GM18508 (cell line): ENCODE data around the gene THYN1.
"Not testable (repeated sequence)": the region's sequence is repeated elsewhere in the genome, so short reads cannot be mapped to it uniquely, and the experiment has no call there.

Source experiments
- ATAC-seq: cut with Tn5 transposase; IDR thresholded peaks from one replicate; pipeline ENCODE4 v1.9.1; 2021; ENCODE audit warnings: moderate number of reproducible peaks; ENCODE audit not compliant: insufficient read depth, unreplicated experiment

The THYN1 gene

DNA sequence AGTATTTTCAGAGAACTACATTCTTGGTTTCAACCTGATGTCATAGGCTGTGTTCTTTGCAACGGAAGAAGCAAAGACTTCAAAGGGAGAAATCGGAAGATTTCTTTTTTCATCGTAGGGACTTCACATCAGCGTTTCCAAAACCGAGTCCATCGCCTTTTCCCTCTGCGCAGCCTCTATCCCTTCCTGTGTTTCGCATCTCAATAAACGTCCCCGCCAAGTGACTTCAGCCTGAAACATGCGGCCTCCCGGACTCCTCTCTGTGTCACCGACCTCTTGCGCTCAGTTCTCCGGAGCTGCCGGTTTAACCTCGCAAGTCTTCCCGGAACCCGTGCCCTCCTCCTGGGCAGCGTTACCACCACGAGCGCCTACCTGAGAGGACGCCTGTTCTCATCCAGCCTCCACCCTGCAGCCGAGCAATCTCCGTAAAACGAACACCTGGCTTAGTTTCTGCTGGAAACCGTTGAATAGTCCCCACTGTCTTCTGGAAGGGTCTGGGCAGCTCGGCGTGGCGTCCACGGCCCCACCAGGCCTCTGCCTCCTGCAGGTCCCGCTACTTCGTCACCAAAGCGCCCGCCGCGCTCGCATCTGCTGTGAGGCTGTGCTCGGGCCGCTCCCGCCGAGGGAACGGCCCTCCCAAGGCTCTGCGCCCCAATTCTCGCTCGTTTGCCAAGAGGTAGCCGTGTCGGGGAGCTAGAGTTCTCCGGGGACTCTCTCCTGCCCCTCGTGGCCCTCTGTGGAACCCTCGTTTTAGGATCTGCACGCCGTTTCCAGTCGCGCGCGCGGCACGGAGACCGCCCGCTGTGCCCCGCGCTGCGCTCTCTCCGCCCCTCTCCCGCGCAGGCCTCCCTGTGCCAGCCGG is 22.6 kb upstream of the THYN1 start, which contains the start of gene GLB1L3:
Gene GLB1L3, plus strand, starts transcription at position 846 of the 862 bp plus-strand sequence. CDS start 362 bp downstream, outside the sequence.
- no peak for ATAC-seq

DNA sequence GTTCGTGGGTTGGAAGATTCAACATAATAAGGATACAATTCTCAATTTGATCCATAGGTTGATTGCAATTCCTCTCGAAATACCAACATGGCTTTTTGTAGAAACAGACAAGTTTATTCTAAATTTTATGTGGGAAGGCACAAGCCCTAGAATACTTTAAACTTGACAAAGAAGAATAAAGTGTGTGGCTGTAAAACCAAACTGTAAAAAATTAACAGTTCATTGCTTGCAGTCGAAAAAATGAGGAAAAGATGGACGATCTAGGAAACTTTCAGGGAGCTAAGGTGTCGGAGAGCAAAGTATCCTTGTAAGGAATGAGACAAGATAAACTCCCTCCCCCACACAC is 22.0 kb upstream of the THYN1 start:
- ATAC-seq: no peak

DNA sequence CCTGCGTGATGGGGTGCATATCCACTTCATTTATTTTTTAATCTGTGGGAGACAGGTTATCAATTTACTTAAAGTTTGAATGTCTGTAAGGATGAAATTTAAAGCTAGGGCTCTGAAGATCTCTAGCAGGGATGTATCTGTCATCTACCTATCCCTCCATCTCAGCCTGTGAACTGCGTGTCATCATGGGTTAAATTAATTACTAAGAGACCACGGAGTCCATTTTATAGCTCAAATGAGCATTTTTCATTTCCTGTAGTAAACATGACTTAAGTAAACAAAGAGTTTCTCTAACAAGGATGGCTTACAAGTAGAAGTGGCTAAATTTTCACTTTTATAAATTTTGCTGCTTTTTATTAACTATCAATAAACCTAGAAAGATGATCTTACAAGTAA is 20.2 kb upstream of the THYN1 start:
- no peak for ATAC-seq

DNA sequence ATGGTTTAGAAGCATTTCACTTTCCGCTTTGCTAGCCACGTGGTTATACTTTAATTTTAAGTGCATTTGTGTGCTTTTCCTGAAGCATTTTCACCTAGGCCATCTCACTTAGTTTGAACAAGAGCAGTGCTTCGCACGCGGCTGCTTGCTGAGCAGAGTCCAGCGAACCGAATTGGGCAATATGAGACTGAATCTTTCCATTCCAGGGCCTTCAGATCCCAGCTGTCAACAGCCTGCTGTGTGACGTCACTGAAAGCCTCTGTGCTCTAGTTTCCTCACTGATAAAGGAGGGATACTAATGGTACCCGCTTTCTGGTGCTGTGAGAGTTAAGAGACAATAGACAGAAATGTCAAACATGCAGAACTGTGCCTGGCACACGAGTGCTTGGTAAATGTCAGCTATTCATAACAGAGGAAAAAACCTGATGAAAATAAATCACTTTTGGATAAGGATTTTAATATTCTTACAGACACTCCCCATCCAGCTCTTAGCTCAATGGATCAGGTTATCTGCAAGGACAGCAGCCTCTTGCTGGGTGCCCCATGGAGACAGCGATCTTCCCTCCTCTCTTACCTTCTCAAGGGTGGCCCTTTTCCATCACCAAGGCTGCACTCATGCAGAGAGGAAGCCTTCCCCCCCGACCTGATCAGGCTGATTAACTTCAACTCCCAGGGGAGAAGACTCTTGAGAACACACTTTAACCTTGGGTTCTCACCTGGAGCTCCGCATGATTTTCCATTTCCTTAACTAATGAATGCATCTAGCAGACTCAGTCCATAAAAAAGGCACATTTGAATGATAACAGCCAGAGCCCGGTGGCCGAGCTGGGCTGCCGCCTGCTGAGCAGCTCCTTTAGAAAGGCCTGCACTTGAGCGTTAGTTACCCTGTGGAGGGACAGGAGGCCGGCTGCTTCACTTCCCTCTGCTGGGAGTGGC is 19.5 kb upstream of the THYN1 start:
- ATAC-seq: no peak

DNA sequence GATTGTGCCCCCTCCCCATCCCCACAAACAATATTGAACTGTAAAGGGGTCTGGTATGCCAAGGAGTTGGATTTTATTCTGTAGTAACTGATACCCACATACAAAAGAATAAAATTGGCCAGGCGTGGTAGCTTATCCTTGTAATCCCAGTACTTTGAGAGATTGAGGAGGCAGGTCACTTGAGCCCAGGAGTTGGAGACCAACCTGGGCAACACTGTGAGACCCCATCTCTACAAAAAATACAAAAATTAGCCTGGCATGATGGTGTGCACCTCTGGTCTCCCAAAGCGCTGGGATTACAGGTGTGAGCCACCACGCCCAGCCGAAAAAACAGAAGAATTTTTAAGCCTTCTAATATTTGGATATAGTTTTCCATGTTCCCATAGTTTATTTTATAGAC is 18.8 kb upstream of the THYN1 start:
- ATAC-seq: no peak

DNA sequence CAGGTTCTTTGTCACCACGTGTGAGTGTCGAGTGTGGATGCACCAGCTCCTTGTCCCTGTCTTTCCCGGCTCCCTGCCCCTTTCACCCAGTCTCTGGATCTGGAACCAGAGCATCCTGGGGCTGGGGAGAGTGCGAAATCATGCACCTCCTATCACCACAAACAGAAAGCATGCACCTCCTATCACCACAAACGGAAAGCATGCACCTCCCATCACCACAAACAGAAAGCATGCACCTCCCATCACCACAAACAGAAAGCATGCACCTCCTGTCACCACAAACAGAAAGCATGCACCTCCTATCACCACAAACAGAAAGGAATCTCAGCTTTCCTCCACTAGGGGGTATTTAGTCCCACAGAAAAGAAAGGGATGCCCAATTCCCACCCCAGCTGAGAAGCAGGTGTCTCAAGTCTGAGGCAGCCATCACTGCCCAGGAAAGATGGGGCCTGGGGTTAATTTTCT is 17.1 kb upstream of the THYN1 start:
- no peak for ATAC-seq

DNA sequence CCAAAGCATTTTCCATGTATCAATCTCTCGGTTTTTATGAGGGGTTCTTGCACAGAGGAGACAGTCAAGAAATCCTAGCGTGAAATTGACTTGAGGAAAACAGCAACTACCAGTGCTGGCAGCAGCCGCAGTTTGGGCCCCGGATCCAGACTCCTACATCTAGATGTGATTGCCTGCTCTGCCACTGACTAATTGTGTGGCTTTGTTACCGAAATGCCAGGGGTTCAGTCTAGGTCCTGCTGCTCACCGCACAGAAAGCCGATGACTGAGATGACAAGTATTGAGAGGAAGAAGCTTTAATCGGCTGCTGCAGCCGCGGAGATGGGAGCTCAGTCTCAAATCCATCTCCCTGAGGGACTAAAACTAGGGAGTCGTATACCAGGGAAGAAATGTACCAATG is 14.8 kb upstream of the THYN1 start:
- ATAC-seq: no peak

DNA sequence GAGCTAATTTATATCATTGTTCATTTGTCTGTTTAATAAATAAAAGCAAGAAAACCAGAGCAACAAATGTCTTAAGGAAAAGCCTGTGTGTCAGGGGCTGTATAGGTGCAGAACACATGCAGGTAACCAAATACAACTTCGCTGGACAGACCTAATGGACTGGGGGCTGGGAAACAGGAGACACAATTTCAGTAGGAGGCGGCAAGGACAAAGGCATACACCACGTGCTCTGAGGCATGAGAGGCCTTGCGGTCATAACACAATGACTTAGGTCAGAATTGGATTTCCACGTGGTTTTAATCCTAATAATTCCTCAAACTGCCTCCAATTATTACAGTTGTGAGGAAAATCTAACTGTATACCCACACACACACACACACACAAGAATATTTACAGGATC is 14.3 kb upstream of the THYN1 start:
- no peak for ATAC-seq

DNA sequence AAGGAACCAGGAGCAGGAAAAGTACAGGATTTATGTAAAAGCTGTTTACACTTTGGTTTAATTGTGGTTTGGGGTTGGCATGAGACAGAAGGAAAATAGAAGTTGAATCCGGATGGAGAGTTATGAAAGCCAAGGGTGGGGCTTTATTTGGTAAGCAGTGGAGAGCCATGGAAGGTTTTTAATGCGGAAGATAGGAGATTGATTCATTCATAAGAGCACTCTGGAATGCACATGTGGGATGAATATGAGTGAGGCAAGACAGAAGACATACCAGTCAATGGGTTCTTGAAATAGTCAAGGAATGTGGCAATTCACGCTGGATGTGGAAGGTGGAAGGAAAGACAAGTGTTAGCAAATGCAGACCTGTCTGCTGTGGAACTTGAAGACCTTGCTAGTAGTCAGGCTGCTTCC is 13.7 kb upstream of the THYN1 start:
- no peak for ATAC-seq

DNA sequence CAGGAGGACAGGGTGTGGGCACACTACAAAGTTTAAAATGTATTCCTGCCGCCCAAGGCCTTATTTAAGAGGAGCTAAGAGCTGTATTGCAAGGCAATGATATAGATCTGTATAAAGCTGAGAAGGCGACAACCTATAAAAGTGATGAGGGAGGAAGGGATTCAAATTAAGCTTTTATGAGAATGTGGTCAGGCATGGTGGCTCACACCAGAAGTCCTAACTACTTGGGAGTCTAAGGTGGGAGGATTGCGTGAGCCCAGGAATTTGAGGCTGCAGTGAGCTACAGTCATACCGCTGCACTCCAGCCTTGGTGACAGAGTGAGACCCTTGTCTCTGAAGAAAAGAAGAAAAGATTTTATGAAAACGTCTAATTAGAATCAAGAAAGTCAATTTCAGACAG is 13.3 kb upstream of the THYN1 start:
- ATAC-seq: no peak

DNA sequence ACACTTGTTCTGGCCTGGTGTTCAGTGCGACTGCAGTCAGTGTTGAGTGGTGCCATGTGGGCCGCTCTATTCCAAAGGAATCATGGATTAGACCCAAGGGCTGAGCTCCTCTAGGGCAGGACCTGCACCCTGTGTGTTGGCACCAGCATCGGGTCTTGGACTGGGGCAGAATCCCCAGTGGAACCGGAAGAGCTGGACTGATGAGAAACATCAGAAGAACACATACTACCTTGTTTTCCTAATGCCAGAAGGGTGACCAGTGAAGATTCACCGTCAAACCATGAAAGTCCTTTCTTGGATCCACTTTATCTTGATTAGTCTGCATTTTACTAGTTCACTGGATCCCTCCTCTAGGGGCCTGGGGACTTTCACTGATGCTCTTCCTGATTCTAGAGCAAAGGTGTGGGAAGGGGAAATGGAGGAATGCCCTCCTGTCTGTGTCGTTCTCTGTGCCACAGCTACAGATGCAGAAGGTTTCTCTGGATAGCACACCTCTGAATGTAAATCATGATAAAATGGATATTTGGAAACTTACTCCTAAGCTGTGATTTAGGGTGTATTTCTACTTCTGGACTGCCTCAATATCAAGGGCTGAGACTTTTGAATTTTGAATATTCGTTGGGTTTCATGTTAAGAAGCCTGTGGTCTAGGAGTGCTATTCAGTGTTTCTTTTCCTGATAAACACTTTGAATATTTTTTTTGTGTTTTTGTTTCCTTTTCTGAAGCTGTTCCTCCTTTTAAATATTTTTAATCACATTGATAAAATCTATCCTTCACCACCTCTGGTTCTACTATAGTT is 12.0 kb upstream of the THYN1 start:
- no peak for ATAC-seq

DNA sequence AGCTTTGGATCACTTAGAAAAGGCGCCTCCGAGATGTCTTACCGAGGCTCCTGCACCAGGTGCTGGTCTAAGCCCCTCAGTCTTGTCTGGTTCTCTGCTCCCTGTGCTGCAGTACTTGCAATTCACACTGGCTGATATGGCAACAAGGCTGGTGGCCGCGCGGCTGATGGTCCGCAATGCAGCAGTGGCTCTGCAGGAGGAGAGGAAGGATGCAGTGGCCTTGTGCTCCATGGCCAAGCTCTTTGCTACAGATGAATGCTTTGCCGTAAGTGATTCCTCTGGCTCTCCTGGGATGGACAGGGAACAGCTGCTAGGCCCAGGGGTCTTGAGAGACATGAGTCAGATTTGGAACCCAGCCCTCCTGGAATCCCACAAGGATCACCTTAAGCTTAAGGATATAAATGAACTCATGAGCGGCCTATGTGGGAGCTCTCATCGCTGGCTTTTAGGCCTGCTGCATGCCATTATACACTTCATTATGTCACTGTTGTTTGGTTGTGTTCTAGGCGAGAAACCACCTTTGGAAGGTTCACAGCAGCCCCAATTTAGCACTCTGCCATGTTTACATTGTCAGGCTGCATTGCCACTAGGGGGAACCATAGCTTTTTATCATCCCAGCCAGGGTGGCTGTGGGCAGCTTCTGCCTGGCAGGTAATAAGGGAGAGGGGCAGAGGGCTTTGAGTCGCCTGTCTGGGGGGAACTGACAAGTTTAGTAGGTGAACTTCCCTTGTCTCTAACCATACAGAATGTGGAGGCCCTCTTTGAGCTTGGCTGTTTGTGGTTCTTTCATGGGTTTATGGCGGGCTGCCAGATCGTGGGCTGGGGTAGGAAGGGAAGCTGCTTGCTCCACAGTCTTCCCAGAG is 8.7 kb upstream of the THYN1 start:
- no peak for ATAC-seq

DNA sequence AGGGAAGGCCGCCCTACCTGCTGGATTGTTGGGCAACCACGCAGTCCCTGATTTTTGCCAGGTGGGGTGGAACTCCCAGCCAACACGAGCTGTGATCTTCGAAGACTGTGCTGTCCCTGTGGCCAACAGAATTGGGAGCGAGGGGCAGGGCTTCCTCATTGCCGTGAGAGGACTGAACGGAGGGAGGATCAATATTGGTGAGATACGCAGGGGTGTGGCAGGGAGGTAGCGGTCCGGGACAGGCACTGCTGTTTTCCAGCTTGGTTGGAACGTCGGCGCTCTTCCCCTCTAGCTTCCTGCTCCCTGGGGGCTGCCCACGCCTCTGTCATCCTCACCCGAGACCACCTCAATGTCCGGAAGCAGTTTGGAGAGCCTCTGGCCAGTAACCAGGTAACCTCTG is 7.8 kb upstream of the THYN1 start:
- no peak for ATAC-seq

DNA sequence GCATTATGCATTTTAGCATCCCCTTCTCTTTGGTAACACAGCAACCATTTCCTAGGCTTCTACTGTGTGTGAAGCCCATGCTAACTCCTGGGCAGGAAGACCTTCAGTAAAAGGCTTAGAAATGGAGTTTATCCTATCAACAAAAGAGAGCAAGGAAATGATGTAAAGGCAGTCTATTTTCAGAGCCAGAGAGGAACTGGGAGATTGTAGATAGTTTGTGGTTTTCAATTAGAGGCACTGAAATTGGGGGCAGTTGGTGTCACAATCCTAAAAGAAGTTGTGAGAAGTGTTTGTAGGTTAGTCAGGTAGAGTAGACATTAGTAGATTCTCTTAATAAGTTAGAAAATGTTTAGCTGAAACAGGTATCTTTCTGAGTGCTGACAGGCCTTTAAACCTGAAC is 7.4 kb upstream of the THYN1 start:
- ATAC-seq: no peak

DNA sequence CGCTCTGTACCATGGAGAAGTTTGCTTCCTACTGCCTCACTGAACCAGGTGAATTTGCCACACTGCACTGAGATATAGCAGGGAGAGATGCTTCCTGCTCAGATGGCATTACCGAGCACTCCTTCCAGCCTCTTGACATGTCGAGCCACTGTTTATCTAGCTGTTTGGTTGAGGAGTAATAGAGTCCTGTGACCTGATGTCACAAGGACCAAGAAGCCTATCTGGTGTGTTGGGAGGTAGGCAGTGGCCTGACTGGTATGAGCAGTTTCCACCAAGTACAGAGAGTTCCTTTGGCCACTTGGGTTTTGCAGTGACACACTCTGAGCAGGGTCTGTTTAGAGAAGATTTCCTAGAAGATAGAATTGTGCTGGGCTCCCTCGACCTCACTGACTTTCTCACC is 5.4 kb upstream of the THYN1 start:
- no peak for ATAC-seq

DNA sequence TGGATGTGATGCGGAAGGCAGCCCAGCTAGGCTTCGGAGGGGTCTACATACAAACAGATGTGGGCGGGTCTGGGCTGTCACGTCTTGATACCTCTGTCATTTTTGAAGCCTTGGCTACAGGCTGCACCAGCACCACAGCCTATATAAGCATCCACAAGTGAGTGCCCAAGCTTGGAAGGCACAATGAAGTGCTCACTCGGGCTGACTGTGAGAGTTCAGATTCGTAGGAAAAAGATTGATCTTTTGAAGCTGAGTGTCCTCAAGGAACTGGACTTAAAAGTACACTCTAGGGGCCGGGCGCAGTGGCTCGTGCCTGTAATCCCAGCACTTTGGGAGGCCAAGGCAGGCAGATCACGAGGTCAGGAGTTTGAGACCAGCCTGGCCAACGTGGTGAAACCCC is 3.9 kb upstream of the THYN1 start:
- ATAC-seq: no peak

DNA sequence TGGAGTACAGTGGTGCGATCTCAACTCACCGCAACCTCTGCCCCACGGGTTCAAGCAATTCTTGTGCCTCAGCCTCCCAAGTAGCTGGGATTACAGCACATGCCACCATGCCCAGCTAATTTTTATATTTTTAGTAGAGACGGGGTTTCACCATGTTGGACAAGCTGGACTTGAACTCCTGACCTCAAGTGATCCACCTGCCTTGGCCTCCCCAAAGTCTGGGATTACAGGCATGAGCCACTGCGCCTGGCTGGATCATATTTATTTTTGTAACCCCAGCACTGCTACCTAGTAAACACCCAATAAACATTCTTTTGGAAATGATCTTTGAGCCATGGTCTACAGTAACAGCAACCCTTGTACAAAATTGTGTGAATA is 2.0 kb upstream of the THYN1 start:
- not testable (repeated sequence) for ATAC-seq

DNA sequence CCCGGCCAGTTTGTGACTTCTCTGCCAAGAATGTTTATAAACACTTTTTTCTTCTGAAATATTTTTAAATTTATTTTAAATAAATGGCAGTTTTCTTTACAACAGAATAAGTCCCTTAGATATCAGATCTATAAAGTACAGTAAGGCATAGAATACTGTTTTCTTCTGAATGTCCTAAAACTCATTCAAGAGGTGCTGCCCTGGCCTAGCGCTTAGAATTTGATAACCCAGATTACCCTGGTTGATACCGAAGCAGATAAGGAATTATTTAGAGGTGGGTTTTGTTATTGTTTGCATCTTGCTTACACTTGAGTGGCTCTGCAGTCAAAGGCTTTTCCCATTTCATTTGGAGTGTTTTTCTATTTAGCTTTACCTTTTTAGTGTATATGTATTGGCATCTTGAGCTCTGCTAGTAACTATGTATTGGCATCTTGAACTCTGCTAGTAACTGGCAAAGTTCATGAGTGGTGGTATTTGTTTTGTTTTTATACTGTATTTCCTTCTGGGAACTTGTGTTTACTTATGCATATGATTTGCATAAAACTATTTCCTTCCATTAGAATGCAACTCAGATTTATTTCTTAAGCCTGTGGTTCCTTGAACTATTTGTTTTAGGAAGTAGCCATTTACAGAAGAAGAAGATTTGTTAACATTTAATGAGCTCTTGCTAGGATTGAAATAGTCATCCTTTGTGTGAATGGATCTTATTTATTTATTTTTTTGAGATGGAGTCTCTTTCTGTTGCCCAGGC is 1.5 kb upstream of the THYN1 start:
- no peak for ATAC-seq
